Activated B cell treated with CpG ODN at 0.5 μM for 24 hours (primary cell): ENCODE data around the gene PRR5L. TPM values are rescaled to one million over a fixed set of nuclear protein-coding genes. Genes with fewer than 3 reads are reported as not detected.
A peak's percentile ranks its signal among the peaks of the same experiment; 100 is the strongest.

Source experiments
- ATAC-seq: fragments of 200-7000 bp; cut with Tn5 transposase; one replicate; pipeline ENCODE4 v1.10.0; 2021; ENCODE audit warnings: low read depth, mild to moderate bottlenecking, moderate library complexity
- CTCF ChIA-PET: fragments of 350-600 bp; sonication (Branson Sonifier 250); formaldehyde crosslinking; loops from one replicate; lab custom pipeline; 2021; ENCODE audit warnings: antibody characterized with exemption; lab: Charles Lee
- POLR2A ChIA-PET: fragments of 350-600 bp; sonication (Branson Sonifier 250); formaldehyde crosslinking; loops from one replicate; lab custom pipeline; 2021; ENCODE audit warnings: antibody characterized with exemption; lab: Charles Lee
- DNase-seq: peaks from one replicate; pipeline ENCODE4 v3.0.0; 2022
- H3K27ac Mint-ChIP-seq: one replicate; pipeline ENCODE4 v1.8.0; 2020; ENCODE audit warnings: mixed read lengths
- H3K27me3 Mint-ChIP-seq: one replicate; pipeline ENCODE4 v1.8.0; 2021; ENCODE audit warnings: mixed read lengths
- H3K36me3 Mint-ChIP-seq: one replicate; pipeline ENCODE4 v1.8.0; 2021; ENCODE audit warnings: low read depth, mixed read lengths
- H3K4me1 Mint-ChIP-seq: one replicate; pipeline ENCODE4 v1.8.0; 2021; ENCODE audit warnings: mixed read lengths
- H3K4me3 Mint-ChIP-seq: one replicate; pipeline ENCODE4 v1.8.0; 2020; ENCODE audit warnings: mild to moderate bottlenecking, mixed read lengths
- H3K9me3 Mint-ChIP-seq: one replicate; pipeline ENCODE4 v1.8.0; 2020; ENCODE audit warnings: mixed read lengths
- intact Hi-C: fragments of 100-400 bp; cut with micrococcal nuclease; formaldehyde crosslinking; loops from one replicate; pipeline ENCODE4 v1.15.1; 2024
- total RNA-seq: library from RNA; stranded (reverse); gene quantifications from 2 replicates; pipeline ENCODE4 v1.2.3, GENCODE V29; 2022
- TF ChIP-seq, protein P1 (sequence below): fragments of 200-600 bp; IDR thresholded peaks from one replicate; pipeline ENCODE4 v1.8.0; 2022; ENCODE audit warnings: antibody characterized with exemption, mild to moderate bottlenecking

The PRR5L gene
- total RNA-seq, 1 donor from 2014 or later, result 1.0 TPM

DNA sequence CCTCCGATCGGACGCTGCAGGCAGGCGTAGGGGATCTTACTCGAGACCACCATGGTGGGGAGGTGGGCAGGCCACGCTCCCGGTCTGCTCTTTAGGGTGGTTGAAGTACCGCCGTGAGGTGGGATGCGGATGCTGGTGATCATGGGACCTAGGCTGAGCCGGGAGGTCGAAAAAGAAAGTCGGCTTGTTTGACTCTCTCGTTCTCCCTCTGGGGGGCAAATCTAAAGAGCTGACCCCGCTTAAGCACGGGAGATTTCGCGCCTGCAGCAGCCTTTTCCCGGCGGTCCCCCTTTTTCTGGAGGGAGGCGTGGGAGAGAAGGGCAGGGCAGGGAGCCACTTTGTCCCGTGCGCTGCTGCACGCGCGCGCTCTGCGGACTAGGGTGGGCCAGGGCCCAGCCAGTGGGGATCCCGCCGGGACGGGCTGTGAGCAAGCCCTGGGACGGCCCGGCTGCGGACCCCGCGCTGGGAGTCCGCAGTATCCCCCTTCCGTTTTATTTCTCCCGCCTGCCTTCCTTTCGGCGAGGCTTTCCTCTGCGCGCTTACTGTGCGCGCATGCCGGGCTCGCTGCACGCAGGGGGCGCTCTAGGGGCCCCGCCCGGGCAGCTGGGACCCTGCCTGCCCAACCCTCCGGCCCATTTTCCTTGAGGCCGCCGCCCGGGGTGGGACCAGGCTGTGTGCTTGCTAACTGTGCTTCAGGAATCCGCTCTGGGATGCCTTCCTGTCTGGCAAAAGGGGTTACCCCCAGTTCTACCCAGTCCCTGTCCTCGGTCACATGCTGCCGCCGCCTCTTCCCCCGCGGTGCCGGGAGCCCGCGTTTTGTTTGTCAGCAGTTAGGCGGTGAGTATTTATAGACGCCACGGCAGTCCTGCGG, 81.0 kb downstream of the PRR5L start:
- Mint-ChIP-seq H3K27me3 (peaks cover 34% of the 10 kb centered on the region), H3K4me3 (peak overlapping the region; percentile 88), H3K36me3 (no peaks in the 10 kb centered on the region), H3K4me1 (peaks cover 31% of the 10 kb centered on the region), H3K9me3 (no peaks in the 10 kb centered on the region), H3K27ac (no peak overlapping the region)
- ChIA-PET CTCF (interaction anchor here (0.9 to 2.4 kb wide), 4 partner anchors 16 to 116 kb away, joined by 3 to 9 read pairs (median 4); no protein-coding TSS in a partner anchor), POLR2A (interaction anchor here (0.6 to 0.8 kb wide), 2 partner anchors 17 to 34 kb away, joined by 3 read pairs; no protein-coding TSS in a partner anchor)
- TF ChIP-seq, protein P1, sequence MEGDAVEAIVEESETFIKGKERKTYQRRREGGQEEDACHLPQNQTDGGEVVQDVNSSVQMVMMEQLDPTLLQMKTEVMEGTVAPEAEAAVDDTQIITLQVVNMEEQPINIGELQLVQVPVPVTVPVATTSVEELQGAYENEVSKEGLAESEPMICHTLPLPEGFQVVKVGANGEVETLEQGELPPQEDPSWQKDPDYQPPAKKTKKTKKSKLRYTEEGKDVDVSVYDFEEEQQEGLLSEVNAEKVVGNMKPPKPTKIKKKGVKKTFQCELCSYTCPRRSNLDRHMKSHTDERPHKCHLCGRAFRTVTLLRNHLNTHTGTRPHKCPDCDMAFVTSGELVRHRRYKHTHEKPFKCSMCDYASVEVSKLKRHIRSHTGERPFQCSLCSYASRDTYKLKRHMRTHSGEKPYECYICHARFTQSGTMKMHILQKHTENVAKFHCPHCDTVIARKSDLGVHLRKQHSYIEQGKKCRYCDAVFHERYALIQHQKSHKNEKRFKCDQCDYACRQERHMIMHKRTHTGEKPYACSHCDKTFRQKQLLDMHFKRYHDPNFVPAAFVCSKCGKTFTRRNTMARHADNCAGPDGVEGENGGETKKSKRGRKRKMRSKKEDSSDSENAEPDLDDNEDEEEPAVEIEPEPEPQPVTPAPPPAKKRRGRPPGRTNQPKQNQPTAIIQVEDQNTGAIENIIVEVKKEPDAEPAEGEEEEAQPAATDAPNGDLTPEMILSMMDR, result no peak
- ATAC-seq, result peak; percentile 66
- DNase-seq, result peak; percentile 44
- intact Hi-C loops, result loop anchor here (1.0 to 5.0 kb wide), 3 partner anchors 50 to 115 kb away; no protein-coding TSS in a partner anchor

DNA sequence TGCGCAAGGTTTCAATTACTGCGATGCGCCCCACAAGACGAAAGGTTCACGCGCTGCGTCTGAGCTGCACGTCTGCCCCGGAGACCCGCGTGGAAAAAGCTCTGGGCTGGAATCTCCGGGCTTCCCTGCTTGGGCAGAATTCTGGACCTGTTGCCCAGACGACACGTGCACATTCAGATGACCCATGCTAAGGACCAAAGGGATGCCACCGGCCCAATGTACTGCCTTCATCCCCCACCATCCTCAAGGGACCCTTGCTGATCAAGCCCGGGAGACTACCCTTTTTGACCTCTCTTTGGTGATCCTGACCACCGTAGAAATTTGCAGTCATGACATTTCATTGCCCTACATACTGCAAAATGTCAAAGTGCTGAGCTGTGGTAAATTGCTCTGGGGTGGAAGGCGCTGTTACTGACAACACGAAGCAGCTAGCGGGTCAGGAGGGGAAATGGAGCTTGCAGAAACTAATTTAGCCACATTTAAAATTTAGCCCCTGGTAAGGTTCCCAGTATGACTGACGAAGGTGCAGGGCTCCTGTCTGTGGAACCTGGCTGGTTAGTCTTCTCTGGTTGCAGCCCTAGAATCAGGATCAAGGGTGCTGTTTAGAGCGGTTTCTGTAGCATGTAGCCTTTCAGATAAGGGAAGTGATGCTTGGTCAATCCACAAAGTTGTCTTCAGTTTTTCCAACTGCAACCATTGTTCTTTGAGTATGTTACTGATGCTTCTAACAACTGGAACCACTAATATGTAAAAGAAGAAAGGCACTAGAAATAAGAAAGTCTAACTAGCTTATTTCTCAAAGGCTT, 81.9 kb downstream of the PRR5L start:
- intact Hi-C loops, result loop anchor here (1.0 to 5.0 kb wide), 4 partner anchors 22 to 114 kb away; no protein-coding TSS in a partner anchor
- peaks cover 30% of the 10 kb centered on the region for H3K27me3 Mint-ChIP-seq
- peak overlapping the region; percentile 81 for H3K4me3 Mint-ChIP-seq
- no peaks in the 10 kb centered on the region for H3K9me3 Mint-ChIP-seq
- H3K36me3 Mint-ChIP-seq, result no peaks in the 10 kb centered on the region
- DNase-seq, result no peak
- peaks cover 31% of the 10 kb centered on the region for H3K4me1 Mint-ChIP-seq
- TF ChIP-seq, protein P1, result no peak
- ChIA-PET POLR2A (no interaction called here), CTCF (interaction anchor here (0.9 to 2.4 kb wide), 4 partner anchors 17 to 115 kb away, joined by 3 to 9 read pairs (median 4); no protein-coding TSS in a partner anchor)
- H3K27ac Mint-ChIP-seq, result no peak overlapping the region
- peak; percentile 12 for ATAC-seq

DNA sequence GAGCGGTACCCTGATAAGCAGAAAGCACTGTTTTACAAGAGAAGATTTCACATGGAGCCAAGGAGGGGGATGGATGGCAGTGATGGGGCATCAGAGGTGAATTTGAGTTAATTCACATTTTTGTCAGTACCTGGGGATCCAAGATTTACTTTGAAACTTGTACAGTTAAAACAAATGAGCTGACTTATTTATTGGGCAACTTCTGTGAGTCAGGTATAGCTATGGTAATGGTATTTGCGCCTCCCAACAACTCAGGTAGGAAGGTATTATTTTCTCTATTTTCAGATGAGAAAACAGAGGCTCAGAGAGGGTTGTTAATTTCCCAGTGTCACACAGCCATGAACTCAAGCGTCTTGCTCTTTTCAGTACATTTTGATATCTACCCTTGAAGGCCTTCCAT, 83.6 kb downstream of the PRR5L start:
- Mint-ChIP-seq H3K27ac (no peak overlapping the region), H3K9me3 (no peaks in the 10 kb centered on the region), H3K27me3 (peaks cover 20% of the 10 kb centered on the region), H3K36me3 (no peaks in the 10 kb centered on the region), H3K4me3 (no peak overlapping the region), H3K4me1 (peaks cover 31% of the 10 kb centered on the region)
- CTCF ChIA-PET, result interaction anchor here (0.8 kb wide), 1 partner anchor 113 kb away, joined by 3 read pairs; no protein-coding TSS in a partner anchor
- TF ChIP-seq, protein P1, result no peak
- no peak for DNase-seq
- ATAC-seq, result no peak
- POLR2A ChIA-PET, result interaction anchor here (1.3 kb wide), 1 partner anchor 21 kb away, joined by 5 read pairs; no protein-coding TSS in a partner anchor
- intact Hi-C loops, result loop anchor here (5.0 kb wide), 1 partner anchor 98 kb away; no protein-coding TSS in a partner anchor

DNA sequence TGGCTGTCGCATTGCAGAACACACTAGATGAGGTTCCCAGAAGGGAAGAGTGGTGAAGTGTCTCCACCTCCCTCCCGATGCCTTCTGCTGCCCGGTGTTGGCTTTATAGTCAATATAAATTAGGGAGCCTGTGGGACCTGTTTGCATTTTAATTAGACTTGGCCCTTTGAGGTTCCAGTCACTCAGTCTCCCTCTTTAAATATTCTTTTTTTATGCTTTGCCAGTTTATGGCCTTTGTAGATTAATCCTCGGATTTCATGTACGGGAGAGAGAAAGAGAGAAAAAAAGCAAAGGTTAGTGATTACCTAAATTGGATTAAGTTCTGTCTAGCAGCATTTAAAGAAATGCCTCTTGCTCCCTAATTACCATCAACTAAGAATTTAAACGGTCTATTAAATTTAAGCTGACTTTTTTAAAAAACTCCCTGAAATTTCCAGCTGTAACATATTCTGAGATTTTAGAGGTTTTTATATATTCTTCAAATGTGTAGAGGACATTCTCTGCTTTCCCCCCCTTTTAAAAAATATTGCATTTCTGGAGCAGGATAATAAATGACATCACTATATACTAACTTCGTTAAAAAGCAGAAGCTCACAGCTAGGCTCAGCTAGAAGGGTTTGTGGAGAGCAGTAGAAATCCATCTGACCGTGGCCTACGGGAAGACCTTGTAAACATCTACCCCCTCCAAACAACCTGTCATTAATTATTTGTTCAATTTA, 84.4 kb downstream of the PRR5L start:
- intact Hi-C loops, result no loop called here
- peaks cover 17% of the 10 kb centered on the region for H3K27me3 Mint-ChIP-seq

More for the DNA sequence above, 84.4 kb downstream of the PRR5L start:
- H3K36me3 Mint-ChIP-seq, result no peaks in the 10 kb centered on the region
- ChIA-PET POLR2A (interaction anchor here (1.3 kb wide), 1 partner anchor 20 kb away, joined by 5 read pairs; no protein-coding TSS in a partner anchor), CTCF (interaction anchor here (1.0 kb wide), 1 partner anchor 15 kb away, joined by 3 read pairs; no protein-coding TSS in a partner anchor)
- TF ChIP-seq, protein P1, result no peak
- DNase-seq, result no peak
- peaks cover 30% of the 10 kb centered on the region for H3K4me1 Mint-ChIP-seq
- H3K27ac Mint-ChIP-seq, result no peak overlapping the region
- no peak for ATAC-seq
- H3K4me3 Mint-ChIP-seq, result peak overlapping the region; percentile 16
- no peaks in the 10 kb centered on the region for H3K9me3 Mint-ChIP-seq
